OCI-LY7 (cell line): ENCODE data around the gene KIT. TPM values are rescaled to one million over a fixed set of nuclear protein-coding genes. Genes with fewer than 3 reads are reported as not detected.

Source experiments
- BruUV-seq: library from RNA; stranded (reverse); fragments of 400-500 nt; replicated peaks from 2 replicates; lab custom pipeline; 2021; lab: Mats Ljungman, UMichigan
- CTCF ChIA-PET: fragments of 300-600 bp; sonication (Branson Sonifier 250); formaldehyde crosslinking; loops from one replicate; lab custom pipeline; 2022; ENCODE audit warnings: antibody characterized with exemption; ENCODE audit not compliant: unreplicated experiment; lab: Charles Lee
- POLR2A ChIA-PET: fragments of 300-600 bp; sonication (Branson Sonifier 250); formaldehyde crosslinking; loops from one replicate; lab custom pipeline; 2022; ENCODE audit warnings: antibody characterized with exemption; lab: Charles Lee
- DNase-seq: peaks from one replicate; pipeline ENCODE4 v3.0.0-alpha.2; 2015; ENCODE audit warnings: low spot score
- H2AFZ ChIP-seq: fragments of 200-600 bp; sonication (generic), shearing (Covaris generic); 2 replicates; pipeline ENCODE4 v1.6.1; 2014; ENCODE audit warnings: mild to moderate bottlenecking, antibody characterized with exemption, low read length, moderate library complexity
- H3K27ac ChIP-seq: fragments of 200-600 bp; sonication (generic); 2 replicates; pipeline ENCODE4 v1.5.1; 2014; ENCODE audit warnings: mixed run types, low read depth, mild to moderate bottlenecking, moderate library complexity, low read length, inconsistent platforms; ENCODE audit not compliant: poor library complexity, severe bottlenecking
- H3K36me3 ChIP-seq: fragments of 200-600 bp; sonication (generic); 2 replicates; pipeline ENCODE4 v1.6.1; 2014; ENCODE audit warnings: mild to moderate bottlenecking, antibody characterized with exemption, low read length, moderate library complexity, mixed read lengths; ENCODE audit not compliant: insufficient read depth
- H3K4me1 ChIP-seq: fragments of 200-600 bp; sonication (generic); 2 replicates; pipeline ENCODE4 v1.5.1; 2014; ENCODE audit warnings: mild to moderate bottlenecking, low read length; ENCODE audit not compliant: insufficient read depth, poor library complexity, severe bottlenecking
- H3K4me2 ChIP-seq: fragments of 200-600 bp; sonication (generic); 2 replicates; pipeline ENCODE4 v1.6.1; 2014; ENCODE audit warnings: mild to moderate bottlenecking, low read length
- H3K4me3 ChIP-seq: fragments of 200-600 bp; sonication (generic); 2 replicates; pipeline ENCODE4 v1.5.1; 2014; ENCODE audit warnings: mild to moderate bottlenecking, low read depth, low read length; ENCODE audit not compliant: poor library complexity, severe bottlenecking
- H3K79me2 ChIP-seq: fragments of 200-600 bp; sonication (generic); 2 replicates; pipeline ENCODE4 v1.6.1; 2016; ENCODE audit warnings: low read depth, mild to moderate bottlenecking, low read length, moderate library complexity, mixed read lengths; ENCODE audit not compliant: insufficient read depth
- H3K9me2 ChIP-seq: fragments of 200-600 bp; sonication (generic); 2 replicates; pipeline ENCODE4 v1.6.1; 2016; ENCODE audit warnings: mild to moderate bottlenecking, low read length, mixed read lengths; ENCODE audit not compliant: insufficient read depth
- H3K9me3 ChIP-seq: fragments of 200-600 bp; sonication (generic); 2 replicates; pipeline ENCODE4 v1.6.1; 2014; ENCODE audit warnings: mild to moderate bottlenecking, mixed run types, low read length, mixed read lengths
- H4K20me1 ChIP-seq: fragments of 200-600 bp; sonication (generic); 2 replicates; pipeline ENCODE4 v1.6.1; 2014; ENCODE audit warnings: mild to moderate bottlenecking, antibody characterized with exemption, low read length, moderate library complexity, mixed read lengths; ENCODE audit not compliant: insufficient read depth
- CTCF ChIP-seq: fragments of 200-600 bp; sonication (generic); conservative IDR thresholded peaks from 2 replicates; pipeline ENCODE4 v1.5.1; 2014; ENCODE audit warnings: mild to moderate bottlenecking, antibody characterized with exemption, low read length, moderate library complexity, mixed read lengths
- EZH2phosphoT487 ChIP-seq: fragments of 200-600 bp; sonication (generic); IDR thresholded peaks from 2 replicates; pipeline ENCODE4 v1.6.1; 2018; ENCODE audit warnings: low read depth, borderline replicate concordance, mild to moderate bottlenecking, mixed run types, antibody characterized with exemption, low read length, moderate library complexity, mixed read lengths
- intact Hi-C: fragments of 100-400 bp; cut with micrococcal nuclease; formaldehyde crosslinking; loops from one replicate; pipeline ENCODE4 v1.10.0; 2022; ENCODE audit not compliant: unreplicated experiment
- total RNA-seq, 2 experiments: library from RNA; depleted of rRNA in 1 of 2; stranded (reverse); fragments of >200 nt in 1 of 2; shearing (Covaris generic) in 1 of 2; gene quantifications; 2 replicates each; pipeline ENCODE4 v1.2.3, GENCODE V29; 2014 to 2022

Gene KIT
- total RNA-seq, 2 experiments from 2014 or later, result not detected

- no peaks in the 10 kb centered on the region for H3K79me2 ChIP-seq
- H4K20me1 ChIP-seq, result no peaks in the 10 kb centered on the region
- intact Hi-C loops, result no loop called here
- no peaks in the 10 kb centered on the region for H3K4me1 ChIP-seq
- no peaks in the 10 kb centered on the region for H3K9me2 ChIP-seq
- H2AFZ ChIP-seq, result no peak overlapping the region
- no peak overlapping the region for H3K27ac ChIP-seq
- no peaks in the 10 kb centered on the region for H3K36me3 ChIP-seq
- H3K4me2 ChIP-seq, result no peak overlapping the region
- no peaks in the 10 kb centered on the region for H3K9me3 ChIP-seq
- CTCF ChIA-PET, result no interaction called here
- no peak for DNase-seq
- POLR2A ChIA-PET, result no interaction called here
- TF ChIP-seq CTCF (no peak), EZH2phosphoT487 (no peak)
- no peak overlapping the region for H3K4me3 ChIP-seq
- no TSS peak for BruUV-seq
These were observed 49.6 kb downstream of the KIT start for GRCh38 chr4:54707406-54707805.

- CTCF ChIA-PET, result no interaction called here
- BruUV-seq, result no TSS peak
- Histone ChIP-seq H3K79me2 (no peaks in the 10 kb centered on the region), H3K9me2 (no peaks in the 10 kb centered on the region), H3K4me3 (no peak overlapping the region), H3K27ac (no peak overlapping the region), H3K36me3 (no peaks in the 10 kb centered on the region), H3K9me3 (no peaks in the 10 kb centered on the region), H3K4me2 (no peak overlapping the region), H3K4me1 (no peaks in the 10 kb centered on the region), H2AFZ (no peak overlapping the region), H4K20me1 (no peaks in the 10 kb centered on the region)
- TF ChIP-seq CTCF, result no peak
- TF ChIP-seq EZH2phosphoT487, result no peak
- DNase-seq, result no peak
- intact Hi-C loops, result no loop called here
- POLR2A ChIA-PET, result no interaction called here
These were observed 50.9 kb downstream of the KIT start for GRCh38 chr4:54708339-54709279.

GRCh38 chr4:54709400-54709799, 51.6 kb downstream of the KIT start:
- no peak overlapping the region for H3K4me3 ChIP-seq
- BruUV-seq, result no TSS peak
- CTCF ChIA-PET, result no interaction called here

More at GRCh38 chr4:54709400-54709799, 51.6 kb downstream of the KIT start:
- no peaks in the 10 kb centered on the region for H3K36me3 ChIP-seq
- TF ChIP-seq EZH2phosphoT487 (no peak), CTCF (no peak)
- H3K9me2 ChIP-seq, result no peaks in the 10 kb centered on the region
- DNase-seq, result no peak
- POLR2A ChIA-PET, result no interaction called here
- no peaks in the 10 kb centered on the region for H3K4me1 ChIP-seq
- intact Hi-C loops, result no loop called here
- no peak overlapping the region for H2AFZ ChIP-seq
- H3K4me2 ChIP-seq, result no peak overlapping the region
- H3K27ac ChIP-seq, result no peak overlapping the region
- no peaks in the 10 kb centered on the region for H4K20me1 ChIP-seq
- H3K79me2 ChIP-seq, result no peaks in the 10 kb centered on the region
- no peaks in the 10 kb centered on the region for H3K9me3 ChIP-seq
